WTC11 (cell line): ENCODE data around the gene HDHD2.

Experiments used
- CREB1 ChIP-seq: sonication (generic); formaldehyde crosslinking; IDR thresholded peaks from 2 replicates; pipeline ENCODE4 v1.8.0; 2023; ENCODE audit warnings: mild to moderate bottlenecking, missing genetic modification reagents
- ZBTB21 ChIP-seq: sonication (generic); formaldehyde crosslinking; IDR thresholded peaks from 2 replicates; pipeline ENCODE4 v1.8.1; 2023; ENCODE audit warnings: mild to moderate bottlenecking, missing genetic modification reagents, borderline replicate concordance
- ZNF281 ChIP-seq: sonication (generic); formaldehyde crosslinking; IDR thresholded peaks from 2 replicates; pipeline ENCODE4 v1.8.0; 2023; ENCODE audit warnings: mild to moderate bottlenecking, missing genetic modification reagents
- TF ChIP-seq, protein P1 (sequence below): fragments of 200-600 bp; IDR thresholded peaks from 2 replicates; pipeline ENCODE4 v1.8.0; 2022; ENCODE audit warnings: antibody characterized with exemption

GRCh38 chr18:47108998-47109405, 41.3 kb downstream of the HDHD2 start:
- TF ChIP-seq ZNF281 = no peak
- TF ChIP-seq, protein P1, sequence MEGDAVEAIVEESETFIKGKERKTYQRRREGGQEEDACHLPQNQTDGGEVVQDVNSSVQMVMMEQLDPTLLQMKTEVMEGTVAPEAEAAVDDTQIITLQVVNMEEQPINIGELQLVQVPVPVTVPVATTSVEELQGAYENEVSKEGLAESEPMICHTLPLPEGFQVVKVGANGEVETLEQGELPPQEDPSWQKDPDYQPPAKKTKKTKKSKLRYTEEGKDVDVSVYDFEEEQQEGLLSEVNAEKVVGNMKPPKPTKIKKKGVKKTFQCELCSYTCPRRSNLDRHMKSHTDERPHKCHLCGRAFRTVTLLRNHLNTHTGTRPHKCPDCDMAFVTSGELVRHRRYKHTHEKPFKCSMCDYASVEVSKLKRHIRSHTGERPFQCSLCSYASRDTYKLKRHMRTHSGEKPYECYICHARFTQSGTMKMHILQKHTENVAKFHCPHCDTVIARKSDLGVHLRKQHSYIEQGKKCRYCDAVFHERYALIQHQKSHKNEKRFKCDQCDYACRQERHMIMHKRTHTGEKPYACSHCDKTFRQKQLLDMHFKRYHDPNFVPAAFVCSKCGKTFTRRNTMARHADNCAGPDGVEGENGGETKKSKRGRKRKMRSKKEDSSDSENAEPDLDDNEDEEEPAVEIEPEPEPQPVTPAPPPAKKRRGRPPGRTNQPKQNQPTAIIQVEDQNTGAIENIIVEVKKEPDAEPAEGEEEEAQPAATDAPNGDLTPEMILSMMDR = no peak
- TF ChIP-seq CREB1 (CRISPR knock-in tag) = no peak
- TF ChIP-seq ZBTB21 = no peak
